Colon (tissue), 2 donors: ENCODE measurements around the gene IMP3.

Source experiments
- FAIRE-seq: peaks from 2 replicates; lab custom pipeline; 2012; peaks lifted over from hg19 to GRCh38; lab: Jason Lieb, UNC
- donor health status: control.
- donor health status: control.

IMP3 gene

GRCh38 chr15:75620841-75621391, 19.1 kb downstream of the IMP3 start:
- FAIRE-seq = no peak

- no peak for FAIRE-seq
Observed at GRCh38 chr15:75620058-75620820, 19.8 kb downstream of the IMP3 start.

GRCh38 chr15:75616766-75617165, 23.3 kb downstream of the IMP3 start:
- FAIRE-seq = no peak

- FAIRE-seq = no peak
Observed at GRCh38 chr15:75606711-75607699, 33.0 kb downstream of the IMP3 start.

- FAIRE-seq = no peak
Observed at GRCh38 chr15:75606026-75606425, 34.0 kb downstream of the IMP3 start.

GRCh38 chr15:75599401-75599800, 40.6 kb downstream of the IMP3 start:
- no peak for FAIRE-seq

- no peak for FAIRE-seq
Observed at GRCh38 chr15:75598361-75598760, 41.7 kb downstream of the IMP3 start.

GRCh38 chr15:75597667-75598341, 42.2 kb downstream of the IMP3 start:
- FAIRE-seq = no peak

- FAIRE-seq = no peak
Observed at GRCh38 chr15:75596703-75597345, 43.2 kb downstream of the IMP3 start.

GRCh38 chr15:75594276-75594675, 45.7 kb downstream of the IMP3 start:
- no peak for FAIRE-seq

GRCh38 chr15:75591655-75592364, 48.2 kb downstream of the IMP3 start:
- FAIRE-seq = no peak

- no peak for FAIRE-seq
Observed at GRCh38 chr15:75590239-75590638, 49.8 kb downstream of the IMP3 start.
